Kasumi-1 (cell line): ENCODE results near the gene NUBPL.
A peak's percentile ranks its signal among the peaks of the same experiment; 100 is the strongest.
"Not testable (repeated sequence)": the region's sequence is repeated elsewhere in the genome, so short reads cannot be mapped to it uniquely, and the experiment has no call there.

Experiments used
- DNase-seq, 2 experiments: peaks; one replicate each; lab custom pipeline; 2025; lab: John Stamatoyannopoulos, UW

NUBPL gene

DNA sequence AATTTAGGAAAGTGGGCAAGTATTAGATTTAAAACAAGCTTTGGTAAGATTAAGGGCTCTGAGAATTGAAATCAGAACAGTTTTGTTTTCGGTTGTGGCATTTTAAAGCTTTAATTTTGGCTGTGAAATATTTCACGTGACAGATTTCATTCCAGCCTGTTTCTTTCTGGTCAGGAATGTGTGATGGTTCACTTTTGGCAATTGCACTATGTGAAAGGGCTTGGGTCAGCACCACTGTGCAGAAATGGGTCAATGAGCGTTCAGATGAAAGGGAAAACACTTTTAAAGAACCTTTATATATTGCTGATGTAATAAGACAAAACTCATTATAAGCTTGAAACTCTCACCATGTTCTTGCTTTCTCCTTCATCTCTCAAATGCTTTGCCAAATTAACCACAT lies 17.1 kb downstream of the NUBPL start:
- no peak for DNase-seq

DNA sequence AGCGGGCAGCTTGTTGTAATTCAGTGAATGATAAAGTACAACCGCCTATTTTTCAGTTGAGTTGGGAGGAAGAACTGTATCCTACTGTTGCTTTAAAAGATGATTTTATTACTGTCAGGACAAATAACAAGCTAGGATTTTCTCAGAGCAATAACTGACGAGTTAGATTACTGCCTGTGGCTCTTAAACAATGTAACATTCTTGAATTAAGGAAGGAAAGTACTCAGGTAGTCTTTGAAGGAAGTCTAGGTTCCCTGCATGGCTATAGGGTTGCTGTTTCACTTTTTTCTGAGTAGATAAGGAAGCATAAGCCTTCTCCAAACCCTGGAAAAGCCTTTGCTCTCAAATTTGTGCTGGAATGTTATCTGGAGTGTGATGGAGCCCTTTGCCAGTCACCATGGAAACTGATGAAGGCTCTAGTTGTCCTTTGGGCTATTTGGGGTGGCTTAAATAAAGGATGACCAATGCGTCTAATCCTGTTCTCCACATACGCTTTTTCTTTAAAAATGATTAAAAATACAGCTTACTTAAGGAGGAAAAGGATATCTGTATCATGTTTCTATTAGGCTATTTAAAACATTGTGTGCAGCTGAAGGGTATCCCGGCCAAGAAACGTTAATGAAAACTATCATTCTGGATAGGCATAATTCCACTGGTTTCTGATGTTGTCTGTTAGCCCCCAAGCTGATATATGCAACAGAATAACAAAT lies 17.7 kb downstream of the NUBPL start:
- DNase-seq, result no peak

DNA sequence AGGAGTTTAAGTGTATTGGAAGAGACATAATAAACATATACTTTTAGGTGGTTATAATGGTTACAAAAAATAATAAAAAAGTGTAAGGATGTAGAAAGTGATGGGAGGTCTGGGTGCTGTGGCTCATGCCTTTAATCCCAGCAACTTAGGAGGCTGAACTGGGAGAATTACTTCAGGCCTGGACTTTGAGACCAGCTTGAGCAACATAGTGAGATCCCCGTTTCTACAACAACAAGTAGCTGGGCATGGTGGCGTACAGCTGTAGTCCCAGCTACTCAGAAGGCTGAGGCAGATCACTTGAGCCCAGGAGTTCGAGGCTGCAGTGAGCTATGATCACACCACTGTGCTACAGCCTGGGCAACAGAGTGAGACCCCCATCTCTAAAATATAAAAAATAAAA lies 19.0 kb downstream of the NUBPL start:
- no peak for DNase-seq

DNA sequence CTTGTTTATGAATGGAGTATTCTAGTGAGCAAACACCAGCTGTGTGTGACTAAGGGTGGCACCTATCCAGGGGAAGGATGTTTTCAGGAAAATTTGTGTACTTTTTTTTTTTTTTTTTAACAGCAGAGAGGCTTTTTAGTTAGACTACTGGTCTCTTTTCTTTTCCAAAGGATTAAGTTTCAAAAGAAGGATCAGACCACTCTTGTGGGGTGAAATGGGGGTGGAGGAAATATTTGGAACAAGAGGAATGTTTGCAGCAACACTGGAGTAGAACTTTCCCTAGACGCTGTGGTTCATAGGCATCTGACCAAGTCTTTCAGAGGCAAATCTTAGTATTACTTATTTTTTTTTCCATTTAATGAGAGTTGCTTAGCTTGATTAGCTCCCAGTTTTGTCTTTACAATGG lies 21.1 kb downstream of the NUBPL start:
- no peak for DNase-seq

DNA sequence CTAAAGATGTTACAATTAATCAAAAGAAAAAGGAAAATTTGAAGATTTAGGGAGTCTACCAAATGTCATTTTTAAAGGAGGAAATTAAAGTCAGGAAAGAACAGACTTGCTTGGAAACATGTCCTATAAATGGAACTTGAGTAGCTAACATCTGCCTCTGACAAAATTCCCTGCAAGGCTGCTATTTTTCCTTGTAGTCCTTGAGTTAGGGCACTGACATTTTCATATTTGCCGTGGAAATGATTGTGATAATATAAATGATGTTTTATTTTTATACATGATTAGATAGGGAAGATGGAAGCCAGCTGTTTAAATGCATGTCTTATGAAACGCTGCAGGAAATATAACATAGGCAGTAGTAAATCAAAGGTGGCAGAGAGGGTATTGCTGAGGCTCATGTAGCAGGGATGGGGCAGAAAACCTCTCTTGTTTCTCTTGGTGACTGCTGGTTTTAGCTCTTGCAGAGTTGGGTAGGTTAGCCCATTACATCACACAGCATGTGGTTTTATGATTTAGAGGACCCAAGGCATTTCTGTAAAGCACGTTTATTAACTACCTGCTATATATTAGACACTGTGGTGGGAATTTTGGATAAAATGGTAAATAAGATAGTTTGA lies 21.7 kb downstream of the NUBPL start:
- no peak for DNase-seq

DNA sequence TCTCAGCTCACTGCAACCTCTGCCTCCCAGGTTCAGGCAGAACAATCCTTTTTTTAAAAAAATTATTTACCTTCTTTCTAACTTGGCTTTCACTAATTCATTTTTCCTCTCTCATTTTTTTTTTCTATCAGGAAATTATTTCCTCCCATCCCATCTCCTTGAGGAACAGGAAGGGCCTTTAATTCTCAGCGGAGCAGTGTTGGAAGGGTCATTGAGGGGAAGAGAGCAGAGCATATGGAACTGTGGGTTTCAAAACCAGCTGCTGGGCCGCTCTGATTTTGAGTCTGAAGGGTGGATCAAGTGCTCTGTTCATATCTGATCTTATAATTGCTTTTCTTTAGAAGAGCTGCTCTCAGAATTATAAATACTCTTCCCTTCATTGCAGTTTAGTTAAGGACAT lies 29.0 kb downstream of the NUBPL start:
- DNase-seq, result no peak

DNA sequence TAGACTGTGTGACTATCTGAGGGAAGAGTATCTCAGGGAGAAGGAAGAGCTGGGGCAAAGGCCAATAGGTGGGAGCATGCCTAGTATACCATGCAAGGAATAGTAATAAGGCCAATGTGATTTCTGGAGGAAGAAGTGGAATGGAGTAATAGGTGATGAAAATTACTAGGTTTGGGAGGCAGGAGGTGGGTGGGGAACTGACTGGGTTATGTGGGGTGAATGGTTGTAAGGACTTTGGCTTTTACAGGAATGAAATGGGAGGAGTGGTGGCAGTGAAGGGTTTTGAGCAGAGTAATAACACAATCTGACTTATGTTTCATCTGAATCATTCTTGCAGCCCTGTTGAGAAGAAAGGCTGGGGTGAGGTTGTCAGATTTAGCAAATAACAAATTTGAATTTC lies 30.9 kb downstream of the NUBPL start:
- DNase-seq, result no peak

DNA sequence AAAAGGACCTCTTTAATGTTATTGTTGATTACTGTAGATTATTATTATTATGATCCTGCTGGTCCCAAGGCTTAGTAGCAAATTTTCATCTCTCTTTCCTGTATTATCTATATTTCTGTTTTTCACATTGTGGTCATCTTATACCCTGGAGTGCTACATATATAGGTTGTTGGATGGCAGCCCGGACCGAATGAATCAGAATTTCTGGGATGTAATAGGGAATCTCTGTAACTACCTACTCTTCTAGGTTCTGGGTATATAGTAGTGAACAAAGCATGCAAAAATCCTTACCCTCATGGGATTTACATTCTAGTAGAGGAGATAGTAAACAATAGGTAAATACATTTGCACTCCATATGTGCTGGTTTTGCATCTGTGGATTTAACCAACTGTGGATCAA lies 31.4 kb downstream of the NUBPL start:
- DNase-seq, result no peak

DNA sequence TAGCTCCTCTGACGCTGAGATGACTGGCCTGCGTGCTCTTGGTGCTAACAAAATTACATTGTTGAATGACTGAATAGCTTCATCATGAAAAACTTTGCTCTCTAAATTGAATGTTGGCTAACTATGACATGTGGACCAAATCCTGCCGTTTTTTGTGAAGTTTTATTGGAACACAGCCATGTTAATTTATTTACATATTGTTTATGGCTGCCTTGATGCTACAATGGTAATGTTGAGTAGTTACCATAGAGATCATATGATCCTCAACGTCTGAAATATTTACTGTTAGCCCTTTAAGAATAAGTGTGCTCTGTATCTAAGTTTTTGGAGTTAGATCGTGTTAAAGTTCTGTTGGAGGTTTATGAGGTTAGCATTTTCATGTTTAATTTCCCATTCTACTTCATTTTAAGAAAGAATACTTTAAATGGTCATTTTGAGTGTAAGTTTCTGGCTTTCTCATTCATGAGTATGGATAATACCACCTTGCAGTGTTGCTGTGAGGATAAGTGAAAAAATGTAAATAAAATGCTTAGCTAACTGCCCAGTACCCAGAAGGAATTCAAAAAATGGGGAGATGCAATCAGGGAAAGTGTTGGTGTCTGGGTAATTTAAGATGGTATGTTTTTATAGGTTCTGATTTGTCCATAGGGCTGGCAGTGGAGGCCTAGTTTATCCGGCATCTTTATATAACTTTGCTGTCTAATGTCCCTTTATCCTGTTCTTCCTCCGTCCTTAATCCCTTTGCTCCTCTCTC lies 35.3 kb downstream of the NUBPL start:
- DNase-seq, result no peak

DNA sequence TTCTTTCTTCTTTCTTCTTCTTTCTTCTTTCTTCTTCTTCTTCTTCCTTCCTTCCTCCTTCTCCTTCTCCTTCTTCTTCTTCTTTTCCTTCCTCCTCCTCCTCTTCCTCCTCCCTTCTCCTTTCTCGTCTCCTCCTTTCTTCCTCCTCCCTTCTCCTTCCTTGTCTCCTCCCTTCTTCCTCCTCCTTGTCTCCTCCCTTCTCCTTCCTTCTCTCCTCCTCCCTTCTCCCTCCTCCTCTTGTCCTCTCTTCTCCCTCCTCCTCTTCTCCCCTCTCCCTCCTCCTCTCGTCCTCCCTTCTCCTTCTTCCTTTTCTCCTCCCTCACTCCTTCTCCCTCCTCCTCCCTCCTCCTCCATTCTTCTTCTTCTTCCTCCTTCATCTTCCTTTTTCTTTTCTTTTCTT lies 44.5 kb downstream of the NUBPL start:
- no peak for DNase-seq

DNA sequence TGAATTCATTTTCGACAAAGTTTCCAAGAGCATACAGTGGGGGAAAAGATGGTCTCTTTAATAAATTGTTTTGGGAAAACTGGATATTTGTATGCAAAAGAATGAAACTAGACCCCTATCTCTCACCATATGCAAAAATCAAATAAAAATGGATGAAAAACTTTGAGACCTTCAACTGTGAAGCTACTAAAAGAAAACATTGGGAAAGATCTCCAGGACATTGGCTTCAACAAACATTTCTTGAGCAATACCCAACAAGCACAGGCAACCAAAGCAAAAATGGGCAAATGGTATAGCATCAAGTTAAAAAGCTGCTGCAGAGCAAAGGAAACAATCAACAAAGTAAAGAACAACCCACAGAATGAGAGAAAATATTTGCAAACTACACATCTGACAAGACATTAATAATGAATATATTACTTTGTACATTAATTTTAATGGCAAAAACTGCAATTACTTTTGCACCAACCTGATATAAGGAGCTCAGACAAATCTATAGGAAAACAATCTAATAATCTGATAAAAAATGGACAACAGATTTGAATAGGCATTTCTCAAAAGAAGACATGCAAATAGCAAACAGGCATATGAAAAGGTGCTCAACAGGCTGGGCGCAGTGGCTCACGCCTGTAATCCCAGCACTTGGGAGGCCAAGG lies 50.7 kb downstream of the NUBPL start:
- no peak for DNase-seq

DNA sequence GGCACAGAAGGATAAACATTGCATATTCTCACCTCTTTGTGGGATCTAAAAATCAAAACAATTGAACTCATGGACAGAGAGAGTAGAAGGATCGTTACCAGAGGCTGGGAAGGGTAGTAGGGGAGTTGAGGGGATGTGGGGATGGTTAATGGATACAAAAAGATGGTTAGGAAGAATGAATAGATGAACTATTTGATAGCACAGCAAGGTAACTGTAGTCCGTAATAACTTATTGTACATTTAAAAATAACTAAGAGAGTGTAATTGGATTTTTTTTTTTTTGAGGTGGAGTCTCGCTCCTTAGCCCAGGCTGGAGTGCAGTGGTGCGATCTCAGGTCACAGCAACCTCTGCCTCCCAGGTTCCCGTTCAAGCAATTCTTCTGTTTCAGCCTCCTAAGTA lies 52.0 kb downstream of the NUBPL start:
- DNase-seq, result no peak

DNA sequence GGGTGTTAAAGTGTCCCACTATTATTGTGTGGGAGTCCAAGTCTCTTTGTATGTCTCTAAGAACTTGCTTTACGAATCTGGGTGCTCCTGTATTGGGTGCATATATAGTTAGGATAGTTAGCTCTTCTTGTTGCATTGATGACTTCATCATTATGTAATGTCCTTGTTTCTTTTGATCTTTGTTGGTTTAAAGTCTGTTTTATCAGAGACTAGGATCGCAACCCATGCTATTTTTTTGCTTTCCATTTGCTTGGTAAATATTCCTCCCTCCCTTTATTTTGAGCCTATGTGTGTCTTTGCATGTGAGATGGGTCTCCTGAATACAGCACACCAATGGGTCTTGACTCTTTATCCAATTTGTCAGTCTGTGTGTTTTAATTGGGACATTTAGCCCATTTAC lies 57.7 kb downstream of the NUBPL start:
- DNase-seq, result not testable (repeated sequence)

DNA sequence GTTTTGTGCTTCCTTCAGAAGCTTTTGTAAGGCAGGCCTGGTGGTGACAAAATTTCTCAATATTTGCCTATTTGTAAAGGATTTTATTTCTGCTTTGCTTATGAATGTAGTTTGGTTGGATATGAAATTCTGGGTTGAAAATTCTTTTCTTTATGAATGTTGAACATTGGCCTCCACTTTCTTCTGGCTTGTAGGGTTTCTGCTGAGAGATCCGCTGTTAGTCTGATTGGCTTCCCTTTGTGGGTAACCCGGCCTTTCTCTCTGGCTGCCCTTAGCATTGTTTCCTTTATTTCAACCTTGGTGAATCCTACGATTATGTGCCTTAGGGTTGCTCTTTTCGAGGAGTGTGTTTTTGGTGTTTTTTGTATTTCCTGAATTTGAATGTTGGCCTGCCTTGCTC lies 58.2 kb downstream of the NUBPL start:
- DNase-seq, result no peak

DNA sequence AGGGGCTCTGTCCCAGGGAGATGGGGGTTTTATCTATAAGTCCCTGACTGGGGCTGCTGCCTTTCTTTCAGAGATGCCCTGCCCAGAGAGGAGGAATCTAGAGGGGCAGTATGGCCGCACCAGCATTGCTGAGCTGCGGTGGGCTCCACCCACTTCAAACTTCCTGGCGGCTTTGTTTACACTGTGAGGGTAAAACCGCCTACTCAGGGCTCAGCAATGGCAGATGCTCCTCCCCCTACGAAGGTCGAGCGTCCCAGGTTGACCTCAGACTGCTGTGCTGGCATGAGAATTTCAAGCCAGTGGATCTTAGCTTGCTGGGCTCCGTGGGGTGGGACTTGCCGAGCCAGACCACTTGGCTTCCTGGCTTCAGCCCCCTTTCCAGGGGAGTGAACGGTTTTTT lies 59.7 kb downstream of the NUBPL start:
- not testable (repeated sequence) for DNase-seq

DNA sequence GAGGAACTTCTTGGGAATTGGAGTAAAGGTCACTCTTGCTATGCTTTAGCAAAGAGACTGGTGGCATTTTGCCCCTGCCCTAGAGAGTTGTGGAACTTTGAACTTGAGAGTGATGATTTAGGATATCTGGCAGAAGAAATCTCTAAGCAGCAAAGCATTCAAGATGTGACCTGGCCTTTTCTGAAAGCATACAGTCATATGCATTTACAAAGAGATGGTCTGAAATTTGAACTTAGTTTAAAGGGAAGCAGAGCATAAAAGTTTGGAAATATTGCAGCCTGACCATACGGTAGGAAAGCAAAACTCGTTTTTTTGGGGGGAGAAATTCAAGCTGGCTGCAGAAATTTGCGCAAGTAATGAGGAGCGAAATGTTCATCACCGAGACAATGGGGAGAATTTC lies 60.9 kb downstream of the NUBPL start:
- DNase-seq, result no peak

DNA sequence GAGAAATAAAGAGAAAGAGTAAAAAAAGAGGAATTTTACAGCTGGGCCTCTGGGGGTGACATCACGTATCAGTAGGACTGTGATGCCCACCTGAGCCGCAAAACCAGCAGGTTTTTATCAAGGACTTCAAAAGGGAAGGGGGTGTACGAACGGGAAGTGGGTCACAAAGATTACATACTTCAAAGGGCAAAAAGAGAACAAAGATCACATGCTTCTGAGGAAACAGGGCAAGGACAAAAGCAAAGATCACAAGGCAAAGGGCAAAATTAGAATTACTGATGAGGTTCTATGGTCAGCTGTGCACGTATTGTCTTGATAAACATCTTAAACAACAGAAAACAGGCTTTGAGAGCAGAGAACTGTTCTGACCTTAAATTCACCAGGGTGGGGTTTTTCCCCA lies 91.7 kb downstream of the NUBPL start:
- DNase-seq, result not testable (repeated sequence)

DNA sequence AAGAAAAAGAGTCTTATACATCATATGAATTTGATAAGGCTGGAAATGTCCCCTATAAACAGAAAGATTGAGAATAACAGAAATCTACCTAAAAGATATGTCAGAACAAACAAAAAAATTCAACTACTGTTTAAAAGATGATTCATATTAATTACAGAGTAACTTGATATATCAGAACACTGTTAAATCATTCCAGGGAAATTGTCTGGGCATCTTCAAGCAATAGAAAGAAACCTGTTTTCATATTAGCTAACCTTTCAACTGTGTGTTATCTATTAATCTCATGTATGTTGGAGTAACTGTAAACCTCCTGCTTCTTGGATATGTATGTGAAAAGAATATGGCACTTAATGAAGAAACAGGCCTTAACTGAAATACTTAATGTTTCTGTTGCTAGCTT lies 96.7 kb downstream of the NUBPL start:
- DNase-seq, result no peak

DNA sequence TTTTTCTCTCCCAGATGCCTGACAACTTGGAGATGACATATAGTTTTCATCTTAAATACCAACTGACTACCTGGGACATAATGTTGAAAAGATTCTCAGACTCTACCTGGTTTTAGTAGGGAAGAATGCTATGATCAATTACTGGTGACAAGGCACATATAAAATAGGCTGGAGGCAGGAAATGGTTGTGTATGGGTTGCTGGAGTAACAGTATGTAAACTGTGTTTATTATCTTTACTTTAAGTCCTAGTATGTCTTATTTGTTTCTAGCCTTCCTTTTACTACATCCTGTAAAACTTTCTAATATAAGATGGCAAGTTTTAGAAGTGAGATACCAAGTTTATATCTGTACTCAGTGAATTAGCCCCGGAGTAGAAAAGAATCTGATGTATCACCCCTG lies 98.1 kb downstream of the NUBPL start:
- DNase-seq, result no peak

DNA sequence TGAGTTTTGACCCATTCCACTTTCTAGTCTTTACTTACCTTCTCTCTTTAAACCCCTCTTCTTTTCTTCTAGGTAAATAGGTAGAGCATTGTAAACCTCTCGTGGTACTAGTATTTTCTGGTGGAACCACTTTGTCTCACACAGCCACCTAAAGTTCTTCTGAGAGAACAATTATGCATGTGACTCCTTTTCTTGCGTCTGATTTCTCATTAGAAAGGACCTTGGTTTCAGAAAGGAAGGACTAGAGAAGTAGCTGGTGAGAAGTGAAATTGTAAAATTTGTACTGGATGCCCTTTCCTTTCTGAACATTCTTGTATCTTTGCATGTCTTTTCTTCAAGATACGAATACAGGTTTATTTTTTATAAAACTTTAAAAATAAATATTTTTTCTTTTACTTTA lies 99.0 kb downstream of the NUBPL start:
- no peak for DNase-seq

DNA sequence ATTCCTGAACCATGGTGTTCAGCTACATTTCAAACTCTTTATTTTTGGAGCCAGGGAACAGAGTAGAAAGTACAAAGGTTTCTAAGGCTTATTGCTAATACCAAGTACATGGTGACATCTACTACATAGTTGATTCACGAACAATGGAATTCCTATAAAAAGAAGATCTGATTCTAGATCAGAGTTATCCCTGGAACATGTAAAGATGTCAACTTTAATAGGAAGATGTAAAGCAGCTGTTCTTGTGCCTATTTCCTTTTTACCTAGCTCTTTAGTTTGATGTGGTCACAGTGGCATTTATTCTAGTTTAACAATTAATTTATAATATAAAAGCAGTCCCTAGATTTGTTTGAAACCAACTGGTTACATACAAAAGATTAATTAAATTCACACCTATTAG lies 99.5 kb downstream of the NUBPL start:
- DNase-seq, result no peak

DNA sequence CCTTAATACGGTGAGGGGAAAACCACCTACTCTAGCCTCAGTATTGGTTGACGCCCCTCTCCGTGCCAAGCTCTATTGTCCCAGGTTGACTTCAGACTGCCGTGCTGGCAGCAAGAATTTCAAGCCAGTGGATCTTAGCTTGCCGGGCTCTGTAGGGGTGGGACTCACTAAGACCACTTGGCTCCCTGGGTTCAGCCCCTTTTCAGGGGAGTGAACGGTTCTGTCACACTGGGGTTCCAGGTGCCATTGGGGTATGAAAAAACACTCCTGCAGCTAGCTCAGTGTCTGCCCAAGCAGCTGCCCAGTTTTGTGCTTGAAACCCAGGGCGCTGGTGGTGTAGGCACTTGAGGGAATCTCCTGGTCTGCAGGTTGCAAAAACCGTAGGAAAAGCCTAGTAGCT lies 107.1 kb downstream of the NUBPL start:
- peak in 1 of 2 experiments; percentile 7 for DNase-seq

DNA sequence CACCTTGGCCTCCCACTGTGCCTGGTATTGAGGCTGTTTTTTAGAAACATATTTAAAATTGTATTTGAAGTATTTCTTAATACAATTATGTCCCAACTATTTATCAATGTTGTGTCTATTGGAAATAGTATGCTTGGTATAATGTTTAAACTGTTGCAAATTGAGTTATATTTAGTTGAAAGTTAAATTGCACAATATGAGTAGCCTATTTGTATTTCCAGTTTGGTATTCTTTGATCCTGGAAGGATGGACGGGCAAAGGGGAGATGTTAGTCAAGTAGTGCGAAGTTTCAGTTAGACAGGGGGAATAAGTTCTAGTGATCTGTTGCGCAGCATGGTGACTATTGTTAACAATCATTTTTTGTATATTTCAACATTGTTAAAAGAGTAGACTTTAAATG lies 111.5 kb downstream of the NUBPL start:
- no peak for DNase-seq
